ENCODE measurements around the gene IPCEF1. TPM values are rescaled to one million over a fixed set of nuclear protein-coding genes. Genes with fewer than 3 reads are reported as not detected.

IPCEF1 gene
- total RNA-seq, 3 donors from 2014 or later (not counting 1 experiment from before 2014, with no cell fraction given) = 31.4 to 53.2 (median 45.5) TPM

DNA sequence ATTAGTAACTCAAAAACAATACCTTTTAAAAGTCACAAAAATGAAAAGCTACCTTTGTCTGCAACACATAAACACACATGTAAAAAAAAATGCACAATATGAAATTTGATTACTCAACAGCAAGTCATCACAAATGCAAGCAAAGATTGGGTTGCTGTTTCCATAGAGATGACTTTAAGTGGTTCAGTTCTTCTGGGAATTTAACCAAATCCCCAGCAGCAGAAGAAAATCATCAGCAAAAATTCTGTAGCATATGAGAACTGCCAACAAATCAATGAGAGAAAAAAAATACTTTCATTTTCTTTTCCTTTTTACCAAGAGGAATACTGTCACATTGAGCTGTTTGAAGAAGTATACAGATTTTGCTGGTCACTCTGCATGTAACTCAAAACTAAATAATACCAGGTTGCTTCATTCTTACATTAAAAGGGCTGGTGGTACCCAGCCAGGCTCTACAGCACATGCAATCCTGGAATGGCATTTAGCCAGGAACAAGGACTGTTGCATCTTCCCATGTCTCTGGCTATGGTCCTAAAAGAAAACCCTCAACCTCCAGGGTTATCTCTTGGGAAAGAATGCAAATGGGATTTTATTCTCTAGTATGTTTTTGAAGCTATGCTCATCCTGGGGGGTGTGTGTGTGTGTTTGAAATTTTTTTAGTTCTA, 159.3 kb downstream of the IPCEF1 start:
- Histone ChIP-seq H3K27ac (ENCODE audit: low read length) (no peak overlapping the region), H3K27me3 (ENCODE audit: control insufficient read depth, insufficient read depth, low read length) (no peaks in the 10 kb centered on the region), H3K9me3 (ENCODE audit: control insufficient read depth, insufficient read depth, low read length) (no peaks in the 10 kb centered on the region), H3K4me3 (ENCODE audit: low read length) (no peak overlapping the region), H3K36me3 (ENCODE audit: control insufficient read depth, insufficient read depth, low read length) (peaks cover 59% of the 10 kb centered on the region), H3K4me1 (ENCODE audit: control insufficient read depth, insufficient read depth, low read length) (no peaks in the 10 kb centered on the region)
- no peak for DNase-seq
- TF ChIP-seq, protein P1, sequence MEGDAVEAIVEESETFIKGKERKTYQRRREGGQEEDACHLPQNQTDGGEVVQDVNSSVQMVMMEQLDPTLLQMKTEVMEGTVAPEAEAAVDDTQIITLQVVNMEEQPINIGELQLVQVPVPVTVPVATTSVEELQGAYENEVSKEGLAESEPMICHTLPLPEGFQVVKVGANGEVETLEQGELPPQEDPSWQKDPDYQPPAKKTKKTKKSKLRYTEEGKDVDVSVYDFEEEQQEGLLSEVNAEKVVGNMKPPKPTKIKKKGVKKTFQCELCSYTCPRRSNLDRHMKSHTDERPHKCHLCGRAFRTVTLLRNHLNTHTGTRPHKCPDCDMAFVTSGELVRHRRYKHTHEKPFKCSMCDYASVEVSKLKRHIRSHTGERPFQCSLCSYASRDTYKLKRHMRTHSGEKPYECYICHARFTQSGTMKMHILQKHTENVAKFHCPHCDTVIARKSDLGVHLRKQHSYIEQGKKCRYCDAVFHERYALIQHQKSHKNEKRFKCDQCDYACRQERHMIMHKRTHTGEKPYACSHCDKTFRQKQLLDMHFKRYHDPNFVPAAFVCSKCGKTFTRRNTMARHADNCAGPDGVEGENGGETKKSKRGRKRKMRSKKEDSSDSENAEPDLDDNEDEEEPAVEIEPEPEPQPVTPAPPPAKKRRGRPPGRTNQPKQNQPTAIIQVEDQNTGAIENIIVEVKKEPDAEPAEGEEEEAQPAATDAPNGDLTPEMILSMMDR (IDR thresholded peaks at IDR 0.05) = no peak
- no peak for ATAC-seq
- Mint-ChIP-seq H3K27me3 (ENCODE audit: low read depth in 2 of 2) (no peaks in the 10 kb centered on the region), H3K9me3 (no peaks in the 10 kb centered on the region), H3K4me3 (no peak overlapping the region), H3K36me3 (peaks cover 37% of the 10 kb centered on the region), H3K4me1 (peaks cover 39 to 47% of the 10 kb centered on the region in 2 donors), H3K27ac (peak overlapping the region in 1 of 2 donors; percentile 22)
- intact Hi-C loops (cut with micrococcal nuclease) = no loop called here

DNA sequence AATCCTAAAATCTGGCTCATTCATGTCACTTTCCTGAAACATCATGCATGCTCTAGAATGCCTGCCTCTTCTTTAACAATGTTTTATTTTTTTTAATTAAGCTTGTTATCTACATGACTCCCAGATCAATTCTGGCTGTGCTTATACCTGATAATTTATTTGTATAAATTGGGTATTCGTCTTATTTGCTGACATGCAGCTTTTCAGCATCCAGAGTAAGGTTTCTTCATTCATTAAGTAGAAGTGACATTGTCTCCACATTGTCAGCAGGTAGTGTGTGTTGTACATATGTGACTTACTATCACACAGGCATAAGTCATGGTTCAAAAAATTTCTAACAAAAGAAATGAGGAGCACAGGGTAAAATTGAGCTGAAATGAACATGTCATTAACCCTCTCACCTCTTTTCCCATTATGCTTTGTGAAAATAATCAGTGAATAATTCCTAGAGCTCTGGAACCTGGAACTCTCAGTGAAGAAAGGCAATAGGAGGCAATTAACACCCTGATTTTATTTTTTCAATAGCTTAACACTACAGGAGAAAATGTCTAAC, 160.2 kb downstream of the IPCEF1 start:
- Mint-ChIP-seq H3K27me3 (ENCODE audit: low read depth in 2 of 2) (no peaks in the 10 kb centered on the region), H3K4me1 (peaks cover 37 to 51% of the 10 kb centered on the region in 2 donors), H3K36me3 (peaks cover 34% of the 10 kb centered on the region), H3K9me3 (no peaks in the 10 kb centered on the region), H3K27ac (no peak overlapping the region), H3K4me3 (no peak overlapping the region)
- intact Hi-C loops (cut with micrococcal nuclease) = no loop called here
- Histone ChIP-seq H3K36me3 (ENCODE audit: control insufficient read depth, insufficient read depth, low read length) (peaks cover 53% of the 10 kb centered on the region), H3K4me3 (ENCODE audit: low read length) (no peak overlapping the region), H3K27ac (ENCODE audit: low read length) (no peak overlapping the region), H3K9me3 (ENCODE audit: control insufficient read depth, insufficient read depth, low read length) (no peaks in the 10 kb centered on the region), H3K27me3 (ENCODE audit: control insufficient read depth, insufficient read depth, low read length) (no peaks in the 10 kb centered on the region), H3K4me1 (ENCODE audit: control insufficient read depth, insufficient read depth, low read length) (no peaks in the 10 kb centered on the region)
- 91% methylated on average over 1 of the region's 1 CpG for WGBS (ENCODE audit: insufficient coverage)
- ATAC-seq (no peak), DNase-seq (no peak)
- TF ChIP-seq, protein P1 (IDR thresholded peaks at IDR 0.05) = no peak

DNA sequence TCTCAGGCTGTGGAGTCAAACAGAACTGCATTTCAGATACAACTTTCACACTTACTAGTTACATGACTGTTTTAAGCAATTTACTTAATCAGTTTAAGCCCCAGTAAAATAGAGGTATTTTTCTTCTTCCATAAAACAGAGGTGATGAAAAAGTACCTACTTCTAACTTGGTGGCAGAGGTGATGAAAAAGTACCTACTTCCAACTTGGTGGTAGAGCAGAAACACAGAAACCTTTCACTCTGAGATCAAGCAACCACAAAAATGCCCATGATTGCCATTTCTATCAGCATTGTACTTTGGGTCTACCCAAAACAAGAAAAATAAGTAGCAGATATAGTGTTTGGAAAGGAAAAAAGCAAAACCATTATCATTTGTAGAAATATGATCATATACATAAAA, 168.9 kb downstream of the IPCEF1 start:
- no peak overlapping the region for H3K4me3 Mint-ChIP-seq
- no peaks in the 10 kb centered on the region for H3K27me3 Mint-ChIP-seq (ENCODE audit: low read depth in 2 of 2)
- no peak for DNase-seq

More for the DNA sequence above, 168.9 kb downstream of the IPCEF1 start:
- no peaks in the 10 kb centered on the region for H3K9me3 ChIP-seq (ENCODE audit: control insufficient read depth, insufficient read depth, low read length)
- no peak overlapping the region for H3K27ac ChIP-seq (ENCODE audit: low read length)
- ATAC-seq = no peak
- TF ChIP-seq, protein P1 (IDR thresholded peaks at IDR 0.05) = no peak
- Mint-ChIP-seq H3K27ac (peak overlapping the region; percentile 21 to 63), H3K9me3 (no peaks in the 10 kb centered on the region), H3K36me3 (peaks cover 10% of the 10 kb centered on the region), H3K4me1 (peaks cover 40 to 44% of the 10 kb centered on the region in 2 donors)
- H3K27me3 ChIP-seq (ENCODE audit: control insufficient read depth, insufficient read depth, low read length) = no peaks in the 10 kb centered on the region
- no peaks in the 10 kb centered on the region for H3K4me1 ChIP-seq (ENCODE audit: control insufficient read depth, insufficient read depth, low read length)
- intact Hi-C loops (cut with micrococcal nuclease) = no loop called here
- H3K4me3 ChIP-seq (ENCODE audit: low read length) = no peak overlapping the region
- H3K36me3 ChIP-seq (ENCODE audit: control insufficient read depth, insufficient read depth, low read length) = peaks cover 13% of the 10 kb centered on the region
